ENCODE results near the gene VIPR2.

DNA sequence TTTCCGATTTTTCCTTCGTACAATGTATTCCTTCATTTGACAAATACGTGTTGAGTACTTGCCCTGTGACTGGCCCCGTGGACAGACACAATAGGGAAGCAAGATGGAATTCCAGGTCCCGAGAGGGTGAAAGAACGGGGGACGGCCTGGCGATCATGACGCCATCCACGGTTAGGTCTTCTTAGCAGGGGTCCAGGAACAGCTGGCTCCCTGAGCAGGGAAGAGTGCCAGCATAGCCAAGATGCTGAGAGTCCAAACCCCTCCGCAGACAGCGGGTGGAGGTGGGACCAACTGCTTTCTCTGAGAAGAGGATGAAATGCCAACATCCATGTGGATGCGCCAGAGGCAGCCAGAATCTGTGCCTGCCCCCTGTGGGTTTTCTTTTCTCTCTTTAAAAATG lies 144.6 kb downstream of the VIPR2 start:
- TF ChIP-seq, protein P1, sequence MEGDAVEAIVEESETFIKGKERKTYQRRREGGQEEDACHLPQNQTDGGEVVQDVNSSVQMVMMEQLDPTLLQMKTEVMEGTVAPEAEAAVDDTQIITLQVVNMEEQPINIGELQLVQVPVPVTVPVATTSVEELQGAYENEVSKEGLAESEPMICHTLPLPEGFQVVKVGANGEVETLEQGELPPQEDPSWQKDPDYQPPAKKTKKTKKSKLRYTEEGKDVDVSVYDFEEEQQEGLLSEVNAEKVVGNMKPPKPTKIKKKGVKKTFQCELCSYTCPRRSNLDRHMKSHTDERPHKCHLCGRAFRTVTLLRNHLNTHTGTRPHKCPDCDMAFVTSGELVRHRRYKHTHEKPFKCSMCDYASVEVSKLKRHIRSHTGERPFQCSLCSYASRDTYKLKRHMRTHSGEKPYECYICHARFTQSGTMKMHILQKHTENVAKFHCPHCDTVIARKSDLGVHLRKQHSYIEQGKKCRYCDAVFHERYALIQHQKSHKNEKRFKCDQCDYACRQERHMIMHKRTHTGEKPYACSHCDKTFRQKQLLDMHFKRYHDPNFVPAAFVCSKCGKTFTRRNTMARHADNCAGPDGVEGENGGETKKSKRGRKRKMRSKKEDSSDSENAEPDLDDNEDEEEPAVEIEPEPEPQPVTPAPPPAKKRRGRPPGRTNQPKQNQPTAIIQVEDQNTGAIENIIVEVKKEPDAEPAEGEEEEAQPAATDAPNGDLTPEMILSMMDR (IDR thresholded peaks at IDR 0.05; ENCODE audit: low read length), result no peak
- TF ChIP-seq EZH2 (optimal IDR thresholded peaks at IDR 0.05; ENCODE audit: low read depth, low read length) (no peak), EZH2phosphoT487 (IDR thresholded peaks at IDR 0.05; ENCODE audit: low read length) (no peak)

All from MM.1S (cell line).